Body of pancreas (tissue), 4 donors: Measurements from ENCODE around the gene DESI1.

Source experiments
- POLR2A ChIP-seq, 3 donors: fragments of 450-650 bp; IDR thresholded peaks; one replicate each; pipeline ENCODE4 v1.6.1; 2016; ENCODE audit warnings: antibody characterized with exemption in 3 of 3, mild to moderate bottlenecking in 2 of 3
- TF ChIP-seq, protein P1 (sequence below), 7 experiments: fragments of 450-650 bp in 4 of 7; fragments of 200-600 bp in 3 of 7; sonication (generic) in 3 of 7; IDR thresholded peaks; one replicate each; pipeline ENCODE4 v1.5.1; 2016 to 2019; ENCODE audit warnings: antibody characterized with exemption in 7 of 7

DNA sequence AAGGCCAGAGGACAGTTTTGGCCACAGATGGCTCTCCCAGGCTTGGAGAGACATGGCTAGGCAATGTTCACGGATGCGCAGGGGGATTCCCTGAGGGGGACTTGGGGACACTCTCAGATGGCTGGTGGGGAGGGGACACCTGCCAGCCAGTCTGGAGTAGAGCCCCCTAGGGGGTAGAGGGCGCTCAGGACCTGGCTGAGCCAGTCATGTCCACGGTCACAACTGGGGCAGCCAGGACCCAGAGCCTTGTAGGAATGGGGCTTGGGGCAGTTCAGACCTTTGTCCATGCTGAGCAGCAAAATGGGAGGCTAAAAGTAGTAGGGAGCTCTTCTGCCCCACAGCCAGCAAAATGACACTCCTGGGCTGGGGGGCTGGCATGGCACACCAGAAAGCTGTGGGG lies 58.4 kb downstream of the DESI1 start:
- no peak for TF ChIP-seq POLR2A (IDR thresholded peaks at IDR 0.05)
- TF ChIP-seq, protein P1, sequence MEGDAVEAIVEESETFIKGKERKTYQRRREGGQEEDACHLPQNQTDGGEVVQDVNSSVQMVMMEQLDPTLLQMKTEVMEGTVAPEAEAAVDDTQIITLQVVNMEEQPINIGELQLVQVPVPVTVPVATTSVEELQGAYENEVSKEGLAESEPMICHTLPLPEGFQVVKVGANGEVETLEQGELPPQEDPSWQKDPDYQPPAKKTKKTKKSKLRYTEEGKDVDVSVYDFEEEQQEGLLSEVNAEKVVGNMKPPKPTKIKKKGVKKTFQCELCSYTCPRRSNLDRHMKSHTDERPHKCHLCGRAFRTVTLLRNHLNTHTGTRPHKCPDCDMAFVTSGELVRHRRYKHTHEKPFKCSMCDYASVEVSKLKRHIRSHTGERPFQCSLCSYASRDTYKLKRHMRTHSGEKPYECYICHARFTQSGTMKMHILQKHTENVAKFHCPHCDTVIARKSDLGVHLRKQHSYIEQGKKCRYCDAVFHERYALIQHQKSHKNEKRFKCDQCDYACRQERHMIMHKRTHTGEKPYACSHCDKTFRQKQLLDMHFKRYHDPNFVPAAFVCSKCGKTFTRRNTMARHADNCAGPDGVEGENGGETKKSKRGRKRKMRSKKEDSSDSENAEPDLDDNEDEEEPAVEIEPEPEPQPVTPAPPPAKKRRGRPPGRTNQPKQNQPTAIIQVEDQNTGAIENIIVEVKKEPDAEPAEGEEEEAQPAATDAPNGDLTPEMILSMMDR (IDR thresholded peaks at IDR 0.05): no peak
